Heart left ventricle (tissue), 16 donors: ENCODE results near the gene SACS. TPM values are rescaled to one million over a fixed set of nuclear protein-coding genes. Genes with fewer than 3 reads are reported as not detected.

ENCODE experiments used
- ATAC-seq, 4 donors: fragments of 200-7000 bp; cut with Tn5 transposase; one replicate each; pipeline ENCODE4 v1.9.1; 2020 to 2022; ENCODE audit warnings: moderate library complexity in 4 of 4, mild to moderate bottlenecking in 3 of 4, moderate number of reproducible peaks in 1 of 4
- DNase-seq, 5 donors: peaks; one replicate each; pipeline ENCODE4 v3.0.0-alpha.2; 2020
- H3K27ac ChIP-seq, 12 donors: fragments of 200-600 bp; sonication (generic) in 4 of 12; one replicate each; pipeline versions ENCODE4 v1.5.0 to v1.8.0; 2016 to 2022; ENCODE audit warnings: mild to moderate bottlenecking in 2 of 12
- H3K27me3 ChIP-seq, 9 donors: fragments of 200-600 bp; sonication (generic) in 2 of 9; one replicate each; pipeline versions ENCODE4 v1.5.1 to v1.8.0; 2016 to 2022; ENCODE audit warnings: mild to moderate bottlenecking in 3 of 9
- H3K36me3 ChIP-seq, 9 donors: fragments of 200-600 bp; sonication (generic) in 2 of 9; one replicate each; pipeline versions ENCODE4 v1.5.0 to v1.8.0; 2018 to 2022; ENCODE audit warnings: mild to moderate bottlenecking in 2 of 9
- H3K4me1 ChIP-seq, 12 donors: fragments of 200-600 bp; sonication (generic) in 4 of 12; one replicate each; pipeline versions ENCODE4 v1.5.0 to v1.8.0; 2016 to 2022; ENCODE audit warnings: mild to moderate bottlenecking in 3 of 12
- H3K4me3 ChIP-seq, 12 donors: fragments of 200-600 bp; sonication (generic) in 4 of 12; one replicate each; pipeline versions ENCODE4 v1.5.0 to v1.8.0; 2017 to 2022; ENCODE audit warnings: mild to moderate bottlenecking in 9 of 12, moderate library complexity in 4 of 12
- H3K9me3 ChIP-seq, 12 donors: fragments of 200-600 bp; sonication (generic) in 4 of 12; one replicate each; pipeline versions ENCODE4 v1.5.0 to v1.8.0; 2016 to 2022; ENCODE audit warnings: mild to moderate bottlenecking in 1 of 12
- CTCF ChIP-seq, 12 donors: fragments of 200-600 bp; sonication (generic) in 4 of 12; IDR thresholded peaks; one replicate each; pipeline versions ENCODE4 v1.5.0 to v1.8.0; 2018 to 2022; ENCODE audit warnings: antibody characterized with exemption in 12 of 12, mild to moderate bottlenecking in 5 of 12
- POLR2A ChIP-seq, 2 donors: fragments of 450-650 bp; IDR thresholded peaks; one replicate each; pipeline ENCODE4 v1.6.1; 2017; ENCODE audit warnings: antibody characterized with exemption in 2 of 2, mild to moderate bottlenecking in 2 of 2, moderate library complexity in 2 of 2
- WGBS, 4 donors: extraction: QIAGEN DNeasy Blood & Tissue Kit in 2 of 4; methylation state at CpG; one replicate each; pipeline versions ENCODE4 v1.1.5 to v1.1.7; 2013 to 2018; 5-methylcytosine and 5-hydroxymethylcytosine counted together
- intact Hi-C, 10 donors: fragments of 100-400 bp; cut with DNase I; formaldehyde crosslinking; loops; one replicate each; pipeline versions ENCODE4 v1.11.1 to v1.14.2; 2022
- long read RNA-seq, 3 donors: library from polyadenylated mRNA; unstranded; transcript quantifications; one replicate each; pipeline ENCODE4 v2.0.0, GENCODE V29; 2020 to 2021
- polyA plus RNA-seq, 2 donors: library from polyadenylated mRNA; stranded (reverse); fragments of 200-250 nt; gene quantifications; one replicate each; pipeline ENCODE4 v1.2.3, GENCODE V29; 2013
- total RNA-seq, 9 donors: library from RNA; depleted of rRNA in 2 of 9; stranded (reverse); fragments of >200 nt in 2 of 9; fragmentation: NEBNext Ultra II Directional in 3 of 9; extraction: Animal tissue kit (Norgen Biotek cat#: 25700) in 3 of 9; gene quantifications; one replicate each; pipeline versions ENCODE4 v1.1.0 to v1.2.4, GENCODE V29; 2016 to 2023
- donor health status: ischemic (EF 13 %, LVEDD 7.1; RV severe dilation, severe dysfunction).
- donor health status: healthy with polysubstance abuse.
- donor health status: DM: no; HTN: yes; CAD: no.
- donor health status: DM: no; HTN: no; CAD: no.
- donor health status: ischemic (EF 25% LVEDD 6.9; RV normal size, moderate dysfunction).
- donor health status: ischemic (EF 25% LVEDD 5.7; RV mildly dilated, moderate dysfunction).
- donor health status: healthy.
- donor health status: DM: yes; HTN: yes; CAD: no.
- donor health status: ischemic (EF 35%, LVEDD 5.7; RV mildly dilated, moderate dysfunction).
- donor health status: nonischemic (EF 11% LVEDD 7.7; RV severe dilation, severe dysfunction).
- donor health status: DM: yes; HTN: yes; CAD: no.
- donor health status: PGD.
- donor health status: ischemic (EF 29% LVEDD 5.4; RV normal size, mild dysfunction).
- donor health status: nonischemic (EF 23%, LVEDD 6.1; RV moderate dilation, normal function).

SACS gene
- 10 to 100 TPM in 8 of 9 donors, 1 to 10 TPM in 1; 8.8 to 29.3 (median 25.6) TPM for total RNA-seq
- 10 to 100 TPM in 1 of 2 donors, 1 to 10 TPM in 1; 2.8 to 12.9 TPM for polyA plus RNA-seq
- long read RNA-seq, donor 1, partial matches to known transcripts = 2 of 4 reads
- long read RNA-seq, donor 1, other reads (novel, unspliced or antisense) = 2 of 4 reads
- long read RNA-seq, donor 2, partial matches to known transcripts = 5 of 14 reads
- long read RNA-seq, donor 2, other reads (novel, unspliced or antisense) = 9 of 14 reads
- long read RNA-seq, donor 3, partial matches to known transcripts = 6 of 13 reads
- long read RNA-seq, donor 3, other reads (novel, unspliced or antisense) = 7 of 13 reads

DNA sequence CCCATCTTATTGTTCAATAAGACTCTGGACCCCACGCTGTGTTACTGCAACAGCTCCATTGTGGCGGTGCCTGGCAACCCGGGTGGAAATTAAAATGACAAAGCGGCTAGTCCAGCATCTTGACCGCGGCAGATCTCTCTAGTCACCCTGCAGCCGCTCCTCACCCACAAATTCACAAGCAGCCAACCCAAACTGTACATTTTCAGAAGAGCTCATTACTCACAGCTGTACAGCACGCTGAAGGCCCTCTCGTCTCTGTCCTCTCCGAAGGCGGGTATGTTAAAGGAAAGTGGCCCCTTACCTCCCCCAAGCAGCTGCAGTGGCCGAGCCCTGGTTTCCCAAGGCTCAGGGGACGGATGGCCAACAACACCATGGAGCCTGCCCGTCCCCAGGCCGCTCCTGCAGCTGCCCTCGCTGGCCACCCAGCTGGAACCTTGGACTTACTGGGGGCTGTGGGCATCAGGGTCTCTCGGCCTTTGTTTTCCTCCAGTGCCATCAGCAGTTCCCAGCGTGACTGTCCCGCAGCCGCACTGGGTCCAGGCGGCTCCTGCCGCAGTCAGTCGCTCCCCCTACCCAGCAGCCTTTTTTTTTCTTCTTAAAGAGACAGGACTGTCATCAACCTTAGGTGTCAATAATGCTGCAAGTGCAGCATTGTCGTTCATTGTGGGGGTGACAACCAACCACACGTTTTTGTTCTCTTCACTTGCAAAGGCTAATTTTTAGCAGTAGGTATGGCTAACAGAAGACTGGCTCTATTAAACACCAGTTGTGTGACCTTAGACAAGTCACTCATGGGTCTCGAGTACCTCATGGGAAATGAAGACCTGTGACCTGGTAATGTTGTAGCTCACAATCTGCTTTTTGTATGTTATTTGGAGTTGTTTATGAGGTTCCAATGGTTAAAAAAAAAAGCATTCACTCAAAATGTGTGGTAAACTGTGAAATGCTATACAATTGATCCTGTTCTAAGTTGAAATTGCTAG, at the start of gene SACS:
SACS (minus strand) TSS at position 532 of the 983 bp plus-strand sequence. CDS start 22,463 bp downstream, outside the sequence.
- Histone ChIP-seq H3K4me3 (peak within 1 kb of the TSS; percentile 43 to 73 (median 61)), H3K9me3 (no peaks in the 10 kb centered on the region), H3K36me3 (no peaks in the 10 kb centered on the region), H3K27ac (peak within 1 kb of the TSS in 10 of 12 donors; percentile 29 to 76 (median 66)), H3K27me3 (no peaks in the 10 kb centered on the region), H3K4me1 (peaks cover 0 to 18% (median 3%) of the 10 kb centered on the region in 12 donors)
- intact Hi-C loops = loop anchor here in 1 of 10 donors (2.0 kb wide), 1 partner anchor 59 kb away; no protein-coding TSS in a partner anchor
- peak; percentile 74 to 88 (median 86) for ATAC-seq
- DNase-seq = peak in 1 of 5 donors; percentile 58
- 5 to 7% (median 5%) methylated on average over 18 to 26 of the region's 26 CpGs for WGBS, 4 donors
- TF ChIP-seq CTCF (IDR thresholded peaks at IDR 0.05) (no peak), POLR2A (IDR thresholded peaks at IDR 0.05) (no peak)

DNA sequence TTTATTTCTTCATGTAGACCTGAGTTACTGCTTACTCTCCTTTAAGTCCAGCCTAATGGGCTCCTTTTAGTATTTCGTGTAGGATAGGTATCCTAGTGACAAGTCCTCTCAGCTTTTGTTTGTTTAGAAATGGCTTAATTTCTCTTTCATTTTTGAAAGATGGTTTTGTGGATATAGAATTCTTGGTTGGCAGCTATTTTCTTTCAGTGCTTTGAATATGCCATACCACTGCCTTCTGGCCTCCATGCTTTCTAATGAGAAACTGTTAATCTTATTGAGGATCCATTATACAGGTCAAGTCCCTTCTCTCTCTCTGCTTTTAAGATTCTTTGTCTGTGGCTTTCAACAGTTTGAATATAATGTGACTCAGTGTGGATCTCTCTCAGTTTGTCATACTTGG, 46.8 kb upstream of the SACS start:
- no peak overlapping the region for H3K27ac ChIP-seq
- no peaks in the 10 kb centered on the region for H3K27me3 ChIP-seq
- peaks cover 0 to 33% (median 15%) of the 10 kb centered on the region in 12 donors for H3K9me3 ChIP-seq
- 78 to 87% (median 85%) methylated on average over 1 of the region's 1 CpG for WGBS, 4 donors
- ATAC-seq (no peak), DNase-seq (no peak)
- intact Hi-C loops = no loop called here
- H3K4me3 ChIP-seq = no peak overlapping the region
- H3K36me3 ChIP-seq = no peaks in the 10 kb centered on the region
- TF ChIP-seq POLR2A (IDR thresholded peaks at IDR 0.05) = no peak
- no peak for TF ChIP-seq CTCF (IDR thresholded peaks at IDR 0.05)
- no peaks in the 10 kb centered on the region for H3K4me1 ChIP-seq

GRCh38 chr13:23477101-23477500, 43.6 kb upstream of the SACS start:
- DNase-seq = no peak
- TF ChIP-seq CTCF (IDR thresholded peaks at IDR 0.05) (no peak), POLR2A (IDR thresholded peaks at IDR 0.05) (no peak)
- ATAC-seq = no peak
- intact Hi-C loops = no loop called here
- H3K9me3 ChIP-seq = peaks cover 0 to 33% (median 15%) of the 10 kb centered on the region in 12 donors
- H3K27me3 ChIP-seq = no peaks in the 10 kb centered on the region
- H3K27ac ChIP-seq = no peak overlapping the region
- no peak overlapping the region for H3K4me3 ChIP-seq
- H3K36me3 ChIP-seq = no peaks in the 10 kb centered on the region
- H3K4me1 ChIP-seq = no peaks in the 10 kb centered on the region

GRCh38 chr13:23473221-23473620, 39.7 kb upstream of the SACS start:
- H3K27ac ChIP-seq = no peak overlapping the region
- WGBS, 4 donors = 91 to 97% (median 97%) methylated on average over 5 of the region's 5 CpGs
- no peaks in the 10 kb centered on the region for H3K9me3 ChIP-seq
- ATAC-seq (no peak), DNase-seq (no peak)
- H3K36me3 ChIP-seq = no peaks in the 10 kb centered on the region
- no peaks in the 10 kb centered on the region for H3K4me1 ChIP-seq
- TF ChIP-seq POLR2A (IDR thresholded peaks at IDR 0.05) (no peak), CTCF (IDR thresholded peaks at IDR 0.05) (no peak)
- intact Hi-C loops = no loop called here
- no peak overlapping the region for H3K4me3 ChIP-seq
- H3K27me3 ChIP-seq = no peaks in the 10 kb centered on the region
